CD4-positive, alpha-beta T cell treated with Interleukin-1 beta for 1 hour (primary cell): ENCODE data around the gene MRPS2.
"Not testable (repeated sequence)": the region's sequence is repeated elsewhere in the genome, so short reads cannot be mapped to it uniquely, and the experiment has no call there.

ENCODE experiments used
- DNase-seq, 2 donors: peaks; one replicate each; pipeline ENCODE4 v3.0.0-alpha.2; 2020 to 2022

MRPS2 gene

DNA sequence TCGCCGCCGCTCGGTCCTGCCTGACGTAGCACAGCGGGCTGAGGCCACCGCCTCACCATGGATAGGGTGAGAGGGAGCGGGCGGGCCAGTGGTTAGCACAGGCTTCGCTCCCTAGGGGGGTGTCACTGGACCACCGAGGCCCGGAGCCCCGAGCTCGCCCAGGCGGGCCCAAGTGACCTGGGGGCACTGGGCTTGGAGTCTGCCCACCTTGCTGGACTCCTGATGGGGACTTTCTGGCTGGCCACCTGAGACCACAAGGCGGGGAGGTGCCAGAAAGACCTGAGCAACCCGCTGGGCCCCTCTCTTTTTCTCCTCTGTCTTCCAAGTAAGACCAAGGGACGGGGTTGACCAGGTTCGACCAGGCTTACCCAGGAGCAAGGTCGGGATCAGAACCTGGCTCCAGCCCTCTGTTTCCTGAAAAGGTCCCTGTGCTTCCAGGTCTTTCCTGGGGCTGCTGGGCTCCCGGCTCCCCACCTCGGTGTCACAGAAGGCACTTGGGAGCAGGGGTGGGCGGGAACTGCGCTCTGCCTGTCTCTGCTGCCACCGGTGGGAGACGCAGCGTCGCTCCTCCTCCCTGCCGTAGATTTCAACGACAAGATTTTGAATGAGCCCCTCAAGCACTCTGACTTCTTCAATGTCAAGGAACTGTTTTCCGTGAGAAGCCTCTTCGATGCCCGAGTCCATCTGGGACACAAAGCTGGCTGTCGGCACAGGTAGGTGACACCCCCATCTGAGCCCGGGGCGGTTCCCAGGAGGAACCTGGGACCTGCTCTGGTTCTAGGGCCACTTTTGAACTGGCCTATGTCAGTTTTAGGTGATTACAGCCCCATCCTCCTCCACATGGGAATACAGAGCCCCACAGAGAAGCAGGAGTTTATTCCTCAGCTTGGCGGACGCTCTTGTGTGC lies 1.0 kb downstream of the MRPS2 start:
- peak in 1 of 2 donors; percentile 39 for DNase-seq

DNA sequence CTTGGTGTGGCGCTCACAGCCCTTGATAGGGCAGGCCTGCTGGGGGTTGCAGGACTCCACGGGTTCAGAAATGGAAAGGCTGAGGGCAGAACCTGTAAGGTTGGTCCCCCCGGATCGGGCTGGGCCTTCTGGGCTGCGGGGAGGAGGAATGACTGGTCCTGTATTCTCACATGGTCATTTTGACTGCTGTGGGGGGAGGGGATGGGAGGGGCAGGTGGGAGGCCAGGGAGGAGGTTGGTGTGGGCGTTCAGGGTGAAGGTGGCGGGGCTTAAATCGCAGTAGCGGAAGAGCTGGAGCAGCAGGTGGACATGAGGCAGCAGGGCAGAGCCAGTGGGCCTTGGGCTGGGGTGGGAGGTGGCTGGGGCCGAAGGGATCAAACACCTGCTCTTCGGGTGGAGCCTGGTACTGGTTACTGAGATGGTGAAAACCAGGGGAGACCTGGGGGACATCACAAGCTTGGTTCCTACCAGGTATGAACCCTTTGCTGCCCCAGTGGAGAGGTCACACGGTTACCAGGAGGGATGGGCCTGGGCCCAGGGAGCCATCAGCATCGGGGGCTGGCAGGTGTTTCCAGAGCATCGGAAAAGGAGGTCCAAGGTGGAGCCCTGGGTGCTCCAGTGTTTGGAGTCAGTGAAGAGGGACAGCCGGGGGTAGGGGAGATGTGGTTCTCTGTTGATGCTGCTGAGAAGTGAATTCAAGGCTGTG lies 1.8 kb downstream of the MRPS2 start:
- DNase-seq = no peak

DNA sequence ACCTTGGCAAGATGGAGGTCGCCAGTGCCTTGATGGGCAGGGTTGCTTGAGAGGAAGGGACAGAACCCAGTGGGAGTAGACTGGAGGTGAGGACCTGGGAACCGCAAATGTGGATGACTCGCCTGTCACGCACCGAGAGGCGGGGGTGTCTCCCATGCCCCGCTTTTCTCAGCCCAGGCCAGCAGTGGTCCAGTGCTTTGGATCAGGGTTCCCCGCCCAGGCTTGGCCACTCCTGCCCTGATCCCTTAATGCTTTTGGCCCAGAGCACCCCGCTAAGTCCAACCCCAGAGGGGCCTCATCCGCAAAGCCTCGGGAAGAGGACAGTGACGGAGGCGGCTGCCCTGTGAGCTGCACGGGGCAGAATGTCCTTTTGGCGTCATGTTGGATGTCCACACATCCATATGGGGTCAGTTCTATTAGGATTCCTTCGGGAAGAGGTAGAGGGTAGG lies 2.4 kb downstream of the MRPS2 start:
- no peak for DNase-seq

DNA sequence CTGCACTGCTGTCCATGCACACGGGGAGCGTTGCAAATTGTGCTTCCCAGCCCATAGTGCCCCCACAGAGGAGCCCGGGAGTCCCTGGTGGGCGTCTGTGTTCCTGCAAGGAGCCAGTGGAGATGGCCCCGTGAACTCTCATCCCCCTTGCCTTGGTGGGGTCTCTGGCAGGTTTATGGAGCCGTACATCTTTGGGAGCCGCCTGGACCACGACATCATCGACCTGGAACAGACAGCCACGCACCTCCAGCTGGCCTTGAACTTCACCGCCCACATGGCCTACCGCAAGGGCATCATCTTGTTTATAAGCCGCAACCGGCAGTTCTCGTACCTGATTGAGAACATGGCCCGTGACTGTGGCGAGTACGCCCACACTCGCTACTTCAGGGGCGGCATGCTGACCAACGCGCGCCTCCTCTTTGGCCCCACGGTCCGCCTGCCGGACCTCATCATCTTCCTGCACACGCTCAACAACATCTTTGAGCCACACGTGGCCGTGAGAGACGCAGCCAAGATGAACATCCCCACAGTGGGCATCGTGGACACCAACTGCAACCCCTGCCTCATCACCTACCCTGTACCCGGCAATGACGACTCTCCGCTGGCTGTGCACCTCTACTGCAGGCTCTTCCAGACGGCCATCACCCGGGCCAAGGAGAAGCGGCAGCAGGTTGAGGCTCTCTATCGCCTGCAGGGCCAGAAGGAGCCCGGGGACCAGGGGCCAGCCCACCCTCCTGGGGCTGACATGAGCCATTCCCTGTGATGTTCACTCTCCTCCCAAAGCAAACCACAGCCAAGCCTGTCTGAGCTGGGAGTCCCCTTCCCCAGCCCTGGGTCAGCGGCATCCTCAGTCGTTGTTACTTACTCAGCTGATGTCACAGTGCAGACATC lies 3.1 kb downstream of the MRPS2 start:
- DNase-seq = no peak

DNA sequence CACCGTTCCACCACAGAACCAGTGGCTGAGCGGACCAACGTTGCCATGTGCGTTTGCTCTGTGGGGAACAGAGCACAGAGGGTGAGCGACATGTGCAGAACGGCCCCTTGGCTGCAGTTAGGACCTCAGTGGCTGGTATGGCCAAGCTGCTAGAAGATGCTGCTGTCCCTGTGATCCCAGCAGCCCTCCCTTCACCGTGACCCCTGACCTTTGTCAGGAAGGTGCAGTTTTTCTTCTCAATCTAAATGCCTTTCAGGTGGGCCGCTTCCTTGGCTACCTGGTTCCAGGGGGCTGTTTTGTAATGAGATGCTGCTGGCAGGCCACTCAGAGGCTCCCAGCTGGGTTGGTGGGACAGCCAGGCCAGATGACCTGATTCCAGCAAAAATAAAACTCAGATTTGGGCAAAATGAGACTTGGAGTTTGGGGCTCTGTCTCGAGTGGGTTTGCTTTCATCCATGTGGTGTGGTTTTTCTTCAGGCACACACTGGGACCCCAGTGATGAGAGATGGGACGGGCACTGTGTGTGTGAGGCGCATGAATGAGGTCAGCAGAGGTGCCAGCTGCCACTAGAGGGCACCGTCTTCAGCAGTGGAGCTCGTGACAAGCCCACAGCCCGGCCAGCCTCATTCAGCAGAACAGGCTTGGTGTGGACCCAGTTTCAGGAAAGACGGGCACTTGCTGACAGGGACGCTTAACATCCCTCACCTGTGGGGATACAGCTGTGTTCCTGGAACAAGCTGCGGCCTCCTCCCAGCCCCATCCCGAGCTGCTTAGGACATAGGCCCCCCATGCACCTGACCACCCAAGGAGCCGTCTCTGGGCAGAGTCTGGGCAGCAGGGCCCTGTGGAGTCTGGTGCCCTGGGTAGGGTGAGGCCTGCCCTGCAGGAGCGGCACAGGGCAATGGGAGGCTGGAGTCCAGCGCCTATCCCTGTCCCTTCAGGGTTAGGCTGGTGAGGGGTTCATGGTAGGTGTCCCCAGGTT lies 4.1 kb downstream of the MRPS2 start:
- peak; percentile 44 to 55 for DNase-seq

DNA sequence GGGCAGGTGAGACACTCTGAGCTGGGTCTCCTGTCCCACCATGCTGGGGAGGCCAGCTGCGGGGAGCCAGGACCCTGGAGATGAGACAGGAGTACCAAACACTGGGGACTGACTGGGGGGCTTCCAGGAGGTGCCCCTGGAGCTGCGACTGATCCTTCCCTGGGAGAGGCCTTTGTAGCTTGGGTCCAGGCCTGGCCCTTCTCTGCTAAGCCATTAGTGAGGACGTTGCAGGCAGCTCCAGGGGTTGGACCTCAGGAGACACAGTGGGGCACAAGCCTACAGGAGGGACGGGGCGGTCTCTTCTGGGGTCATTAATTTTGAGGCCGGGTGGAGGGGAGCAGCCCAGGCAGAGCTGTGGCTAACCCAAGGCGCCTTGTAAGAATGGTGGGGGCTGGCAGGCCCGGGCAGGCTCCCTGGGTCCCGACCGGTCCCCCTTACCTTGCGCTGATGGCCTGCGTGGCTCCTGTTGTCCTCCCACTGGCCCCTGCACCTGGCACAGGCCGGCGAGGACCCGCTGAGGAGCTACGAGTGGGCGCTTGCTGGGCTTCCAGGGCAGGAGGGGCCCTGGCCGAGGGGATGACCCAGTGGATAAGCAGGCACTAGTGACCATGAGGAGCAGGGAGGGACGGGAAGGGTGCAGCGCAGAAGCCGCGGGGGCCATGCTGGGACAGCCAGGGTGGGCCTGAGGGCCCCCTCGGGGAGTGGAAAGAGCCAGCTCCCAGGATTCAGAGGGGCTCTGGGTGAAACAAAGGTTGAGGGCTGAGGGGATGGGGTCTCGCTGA lies 5.1 kb downstream of the MRPS2 start:
- no peak for DNase-seq

DNA sequence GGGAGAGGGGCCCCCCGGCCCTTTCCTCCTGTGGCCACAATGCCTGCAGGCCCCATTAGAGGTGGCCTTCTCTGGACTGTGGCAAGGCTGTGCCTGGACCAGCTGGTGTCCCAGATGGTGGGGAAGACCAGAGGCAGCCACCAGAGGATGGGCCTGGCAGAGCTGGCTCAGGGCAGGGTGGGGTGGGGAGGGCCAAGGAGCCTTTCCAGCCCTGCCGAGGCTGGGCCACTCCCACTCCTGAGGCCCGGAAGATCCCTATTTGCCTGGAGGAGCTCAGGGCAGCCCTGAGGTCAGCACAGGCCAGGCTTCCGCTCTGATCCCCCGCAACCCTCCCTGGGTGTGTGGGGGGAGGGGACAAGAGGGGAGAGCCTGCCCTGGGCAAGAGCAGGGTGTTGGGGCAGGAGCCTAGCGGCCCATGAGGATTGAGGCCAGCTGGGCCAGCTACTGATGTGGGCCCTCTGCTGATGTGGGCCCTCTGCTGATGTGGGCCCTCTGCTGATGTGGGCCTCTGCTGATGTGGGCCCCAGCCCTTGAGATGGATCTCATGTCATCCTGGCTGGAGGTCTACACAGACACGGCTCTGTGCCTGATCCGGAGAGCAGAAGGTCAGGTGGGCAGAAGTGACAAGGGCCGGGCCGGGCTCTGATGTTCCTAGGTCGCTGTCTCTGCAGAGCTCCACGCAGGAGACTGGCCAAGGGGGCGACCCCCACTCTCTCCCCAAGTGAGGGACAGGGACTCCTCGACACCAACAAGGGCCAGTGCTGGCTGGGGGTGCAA lies 6.0 kb downstream of the MRPS2 start:
- DNase-seq = no peak

DNA sequence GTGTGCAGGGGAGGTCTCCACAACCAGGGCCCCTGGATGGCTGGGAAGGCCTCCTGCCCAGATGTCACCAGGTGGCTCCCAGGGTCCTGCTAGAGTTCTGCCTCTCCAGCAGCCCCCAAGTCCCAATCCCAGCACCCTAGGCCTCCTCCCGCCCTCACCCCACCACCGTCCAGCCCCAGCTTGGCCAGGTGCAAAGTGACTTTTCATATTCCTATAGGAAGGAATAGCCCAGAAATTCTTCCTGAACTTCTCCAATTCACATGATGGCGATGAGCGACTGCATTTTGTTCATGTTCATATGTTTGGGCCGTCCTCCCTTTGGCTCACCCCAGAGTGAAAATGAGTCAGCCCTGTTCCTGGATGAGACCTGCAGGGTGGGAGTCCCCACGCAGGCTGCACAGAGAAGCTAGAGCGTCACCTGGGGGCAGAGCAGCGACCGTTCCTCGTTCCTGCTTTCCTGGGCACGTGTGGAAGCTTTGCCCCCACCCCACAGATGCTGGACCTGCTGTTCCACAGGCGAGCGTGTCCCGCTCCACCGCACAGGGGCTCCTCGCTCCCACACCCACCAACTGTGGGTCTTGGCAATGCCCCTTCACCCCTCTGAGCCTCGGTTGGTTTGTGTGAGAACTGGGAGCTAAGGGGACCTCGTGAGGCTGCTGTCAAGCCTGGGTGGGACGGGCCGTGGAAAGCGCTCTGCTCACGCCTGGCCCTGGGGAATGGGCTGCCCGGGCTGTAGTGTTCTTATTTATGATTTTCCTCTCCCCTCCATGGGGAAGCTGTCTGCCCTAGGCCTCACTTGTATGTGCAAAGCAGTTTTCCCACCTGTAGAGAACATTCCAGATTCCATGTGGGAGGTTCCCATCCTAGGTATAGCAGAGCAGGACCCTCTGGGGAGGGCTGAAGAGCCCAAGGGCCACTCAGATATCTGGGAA lies 6.9 kb downstream of the MRPS2 start:
- DNase-seq = no peak

DNA sequence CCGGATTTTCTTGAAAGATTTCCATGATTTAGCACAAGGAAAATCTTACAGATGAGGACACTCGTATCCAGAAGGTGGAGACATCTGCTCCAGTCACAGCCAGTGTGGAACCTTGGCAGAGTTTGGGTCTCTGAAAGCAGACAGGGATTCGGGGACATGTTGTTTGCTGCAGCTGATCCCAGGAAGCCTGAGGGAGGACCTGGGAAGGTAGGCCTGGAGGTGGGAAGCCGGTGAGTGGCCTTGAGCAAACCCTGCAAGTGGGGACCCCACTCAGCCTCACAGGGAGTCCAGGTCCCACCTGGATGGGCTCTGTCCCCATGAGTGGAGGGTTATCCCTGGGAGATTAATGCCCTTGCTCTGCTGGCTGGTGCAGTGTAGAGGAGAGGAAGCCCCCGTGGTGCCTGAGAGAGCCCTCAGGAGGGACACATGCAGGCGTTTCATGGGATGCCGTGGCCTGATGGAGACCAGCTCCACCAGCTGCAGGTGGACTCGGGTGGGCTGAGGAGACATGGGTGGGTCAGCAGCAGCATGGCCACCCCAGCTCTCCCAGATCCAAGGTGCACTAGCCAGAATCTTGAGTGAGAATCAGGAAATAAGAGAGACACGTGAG lies 7.8 kb downstream of the MRPS2 start:
- DNase-seq = no peak

DNA sequence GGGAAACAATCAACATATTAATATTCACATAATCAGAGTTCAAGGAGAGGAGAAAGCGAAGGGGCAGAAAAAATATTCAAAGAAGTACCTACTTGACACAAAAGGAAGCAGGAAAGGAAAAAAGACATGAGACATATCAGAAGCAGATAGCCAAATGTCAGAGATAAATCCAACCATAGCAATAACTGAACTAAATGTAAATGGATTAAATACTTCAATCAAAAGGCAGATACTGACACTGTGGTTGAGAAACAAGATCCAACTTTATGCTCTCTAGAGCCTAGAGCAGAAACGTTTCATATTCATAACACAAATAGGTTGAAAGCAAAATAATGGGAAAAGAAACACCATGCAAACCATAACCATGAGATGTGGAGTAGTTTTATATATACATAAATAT lies 9.0 kb downstream of the MRPS2 start:
- no peak for DNase-seq

DNA sequence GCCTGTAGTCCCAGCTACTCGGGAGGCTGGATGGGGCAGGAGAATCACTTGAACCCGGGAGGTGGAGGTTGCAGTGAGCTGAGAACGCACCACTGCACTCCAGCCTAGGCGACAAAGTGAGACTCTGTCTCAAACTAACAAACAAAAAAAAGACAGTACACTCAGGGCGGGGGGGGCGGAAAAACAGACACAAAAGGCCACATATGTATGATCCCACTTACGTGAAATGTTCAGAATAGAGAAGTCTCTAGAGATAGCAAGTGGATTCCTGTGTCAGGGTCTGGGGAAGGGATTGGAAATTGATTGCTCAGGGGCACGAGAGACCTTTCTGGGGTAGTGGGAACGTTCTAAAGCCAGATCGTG lies 11.7 kb downstream of the MRPS2 start:
- no peak for DNase-seq

DNA sequence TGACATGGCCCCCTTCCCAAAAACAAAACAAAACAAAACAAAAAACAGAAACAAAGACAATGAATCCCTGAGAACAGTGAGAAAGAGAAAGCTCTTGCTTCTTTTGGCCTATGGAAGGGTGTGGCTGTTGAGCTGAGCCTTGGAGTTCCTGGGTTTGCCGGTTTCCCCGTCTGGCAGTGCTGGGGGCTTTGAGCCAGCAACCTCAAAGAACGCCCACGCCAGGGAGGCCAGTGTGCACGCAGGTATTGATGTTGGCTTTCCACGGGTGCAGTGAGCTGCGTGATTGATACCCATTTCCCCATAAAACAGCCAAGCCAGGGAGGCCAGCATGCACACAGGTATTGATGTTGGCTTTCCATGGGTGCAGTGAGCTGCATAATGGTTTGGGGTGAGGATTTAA lies 12.4 kb downstream of the MRPS2 start:
- DNase-seq = no peak

DNA sequence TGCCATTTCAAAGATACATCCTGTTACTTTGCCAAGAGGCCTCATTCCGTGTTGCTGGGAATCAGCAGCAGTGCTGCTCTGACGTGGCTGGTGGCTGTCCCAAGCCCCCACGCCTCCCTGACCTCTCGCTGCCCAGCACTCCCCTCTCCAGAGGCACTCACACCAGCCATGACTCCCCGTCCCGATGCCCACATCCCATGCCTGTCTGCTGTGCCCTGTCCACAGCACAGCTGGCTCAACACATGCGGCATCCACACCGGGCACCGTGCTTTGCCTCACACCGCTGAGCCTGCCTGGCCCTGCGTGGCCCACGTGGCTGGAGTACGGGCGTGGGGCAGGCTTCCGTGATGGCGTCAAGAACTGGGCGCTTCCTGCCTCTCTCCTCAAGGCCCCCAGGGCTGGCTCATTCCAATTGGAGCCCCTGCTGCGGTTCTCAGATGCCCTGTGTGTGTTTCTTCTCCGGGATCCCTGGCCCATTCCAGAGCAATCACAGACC lies 12.9 kb downstream of the MRPS2 start:
- no peak for DNase-seq

DNA sequence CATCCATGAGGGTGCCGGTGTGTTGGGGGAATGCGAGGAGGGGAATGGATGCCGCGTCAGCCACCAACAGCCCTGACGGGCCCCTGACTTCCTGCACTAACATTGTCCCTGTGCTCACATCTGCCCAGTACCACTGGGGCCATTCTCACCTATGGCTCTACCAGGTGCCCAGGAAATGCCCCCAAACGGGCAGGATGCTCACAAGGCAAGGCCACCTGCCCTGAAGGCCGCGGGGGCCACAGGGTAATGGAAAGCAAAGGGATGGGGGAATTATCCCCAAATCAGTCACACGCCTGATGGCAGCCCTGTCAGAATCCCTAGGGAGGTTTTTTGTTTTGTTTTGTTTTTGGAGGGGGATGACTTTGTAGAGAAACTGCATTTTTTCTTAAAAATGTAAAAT lies 13.4 kb downstream of the MRPS2 start:
- not testable (repeated sequence) for DNase-seq

DNA sequence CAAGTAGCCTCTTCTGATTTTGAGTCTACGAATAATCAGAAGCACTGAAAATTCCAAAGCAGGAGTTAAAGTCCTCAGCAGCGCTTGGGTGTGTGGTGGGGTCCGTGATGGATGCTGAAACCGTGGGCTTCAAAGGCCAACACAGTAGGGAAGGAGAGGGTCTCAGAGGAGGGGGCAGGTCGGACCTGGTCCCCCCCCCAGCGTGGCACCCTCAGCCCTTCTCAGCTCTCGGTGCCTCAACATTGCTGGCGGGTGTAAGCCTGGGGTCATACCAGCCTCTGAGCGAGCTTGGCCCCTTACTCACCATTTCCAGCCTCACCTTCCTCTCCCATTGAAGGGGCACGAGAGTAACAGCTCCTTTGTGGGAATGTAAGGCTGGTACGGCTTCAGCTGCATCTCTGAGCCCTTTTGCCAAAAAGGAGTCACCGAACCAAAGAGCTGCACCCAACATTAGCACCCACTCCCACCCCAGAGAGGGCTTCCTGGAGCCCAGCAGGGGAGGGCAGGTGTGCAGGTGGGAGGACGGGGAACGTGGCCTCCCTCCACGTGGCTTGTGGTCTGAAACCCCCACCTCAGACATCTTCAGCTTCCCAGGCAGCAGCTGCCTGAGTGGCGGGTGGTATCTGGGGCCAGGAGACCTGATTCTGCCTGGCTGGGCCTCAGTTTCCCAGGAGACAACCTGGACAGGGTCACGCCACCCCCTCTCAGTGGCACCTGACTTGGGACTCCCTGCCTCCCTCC lies 14.0 kb downstream of the MRPS2 start:
- DNase-seq = no peak

DNA sequence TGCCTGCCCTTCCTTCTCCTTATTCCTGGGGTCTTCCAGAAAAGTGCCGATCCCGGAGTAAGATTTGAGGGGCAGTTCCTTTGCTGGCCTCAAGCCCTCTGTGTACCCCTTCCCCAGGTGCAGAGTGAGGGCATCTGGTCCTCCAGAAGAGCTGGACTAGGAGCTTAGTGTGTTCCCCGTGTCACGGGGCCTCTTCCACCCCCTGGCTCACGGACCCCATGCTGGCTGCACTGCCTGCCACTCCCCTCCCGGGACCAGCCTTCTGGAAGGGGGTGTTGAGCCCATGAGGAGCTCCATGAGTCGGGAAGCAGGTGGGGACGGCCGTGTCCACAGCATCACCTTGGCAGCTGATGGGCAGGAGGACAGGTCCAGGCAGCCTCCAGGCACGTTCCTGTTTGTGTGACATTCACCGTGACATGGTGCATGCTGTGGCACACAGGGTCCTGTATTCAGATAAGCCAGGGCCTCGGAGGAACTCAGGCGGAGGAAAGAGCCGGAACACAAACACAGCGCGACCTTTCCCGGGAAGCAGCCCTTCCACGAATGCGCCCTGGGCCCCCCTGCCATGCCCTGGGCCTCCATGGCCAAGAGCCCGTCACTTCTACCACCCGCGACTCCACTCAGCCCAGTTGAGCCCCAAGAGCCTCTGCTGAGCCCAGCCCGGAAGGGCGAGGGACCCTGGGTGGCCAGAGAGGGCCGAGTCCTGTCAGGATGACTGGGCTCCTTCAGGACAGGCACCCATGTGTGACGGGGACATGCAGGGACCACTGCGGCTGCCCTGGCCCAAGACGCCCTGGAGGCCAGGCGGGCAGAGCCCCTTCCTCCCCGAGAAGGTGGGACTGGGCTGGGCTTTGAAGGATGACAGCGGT lies 14.8 kb downstream of the MRPS2 start:
- DNase-seq = no peak
